Measurements from ENCODE around the gene REXO4. TPM values are rescaled to one million over a fixed set of nuclear protein-coding genes. Genes with fewer than 3 reads are reported as not detected.

REXO4 gene
- total RNA-seq, 1 experiment from 2014 or later: 38.6 TPM

- Mint-ChIP-seq H3K4me1 (peaks cover 19% of the 10 kb centered on the region), H3K4me3 (no peak overlapping the region), H3K36me3 (peaks cover 10% of the 10 kb centered on the region), H3K9me3 (peaks cover 8% of the 10 kb centered on the region), H3K27ac (no peak overlapping the region), H3K27me3 (ENCODE audit: low read depth) (peaks cover 14% of the 10 kb centered on the region)
- DNase-seq (ENCODE audit: low spot score) (no peak), ATAC-seq (no peak)
- CTCF ChIA-PET: interaction anchor here (1.0 to 1.5 kb wide), 3 partner anchors 17 to 61 kb away, joined by 3 read pairs; no protein-coding TSS in a partner anchor
- POLR2A ChIA-PET: no interaction called here
- no peak for TF ChIP-seq NR3C1 (CRISPR knock-in tag; conservative IDR thresholded peaks at IDR 0.05; ENCODE audit: low read depth)
- TF ChIP-seq TEAD4 (CRISPR knock-in tag; IDR thresholded peaks at IDR 0.05): no peak
- no peak for TF ChIP-seq MXD4 (CRISPR knock-in tag; IDR thresholded peaks at IDR 0.05; ENCODE audit: borderline replicate concordance)
- TF ChIP-seq ATF6 (CRISPR knock-in tag; IDR thresholded peaks at IDR 0.05): no peak
- no peak for TF ChIP-seq NR2C2 (CRISPR knock-in tag; IDR thresholded peaks at IDR 0.05)
- no peak for TF ChIP-seq SMAD4 (CRISPR knock-in tag; IDR thresholded peaks at IDR 0.05)
- TF ChIP-seq GTF2I (CRISPR knock-in tag; conservative IDR thresholded peaks at IDR 0.05): no peak
- no peak for TF ChIP-seq ZNF232 (CRISPR knock-in tag; IDR thresholded peaks at IDR 0.05)
- TF ChIP-seq NFATC4 (CRISPR knock-in tag; IDR thresholded peaks at IDR 0.05): no peak
- TF ChIP-seq SP1 (CRISPR knock-in tag; conservative IDR thresholded peaks at IDR 0.05): no peak
- TF ChIP-seq IRF2 (CRISPR knock-in tag; IDR thresholded peaks at IDR 0.05; ENCODE audit: borderline replicate concordance, low read depth): no peak
- no peak for TF ChIP-seq ZNF219 (CRISPR knock-in tag; IDR thresholded peaks at IDR 0.05; ENCODE audit: borderline replicate concordance)
- TF ChIP-seq AFF4 (CRISPR knock-in tag; IDR thresholded peaks at IDR 0.05; ENCODE audit: borderline replicate concordance): no peak
- no peak for TF ChIP-seq GRHL2 (CRISPR knock-in tag; IDR thresholded peaks at IDR 0.05; ENCODE audit: insufficient replicate concordance, severe bottlenecking)
- TF ChIP-seq MAX (CRISPR knock-in tag; IDR thresholded peaks at IDR 0.05): no peak
- TF ChIP-seq SOX15 (CRISPR knock-in tag; IDR thresholded peaks at IDR 0.05): no peak
- no peak for TF ChIP-seq AR (CRISPR knock-in tag; IDR thresholded peaks at IDR 0.05)
- no peak for TF ChIP-seq E2F5 (CRISPR knock-in tag; IDR thresholded peaks at IDR 0.05)
Measured at GRCh38 chr9:133425049-133425632, 7.3 kb upstream of the REXO4 start.
